GM18907 (cell line): ENCODE measurements around the gene TRAF2.
A peak's percentile ranks its signal among the peaks of the same experiment; 100 is the strongest.
"Not testable (repeated sequence)": the region's sequence is repeated elsewhere in the genome, so short reads cannot be mapped to it uniquely, and the experiment has no call there.

ENCODE experiments used
- ATAC-seq: cut with Tn5 transposase; IDR thresholded peaks from one replicate; pipeline ENCODE4 v1.9.1; 2021; ENCODE audit warnings: mild to moderate bottlenecking, moderate library complexity; ENCODE audit not compliant: unreplicated experiment

The TRAF2 gene, protein sequence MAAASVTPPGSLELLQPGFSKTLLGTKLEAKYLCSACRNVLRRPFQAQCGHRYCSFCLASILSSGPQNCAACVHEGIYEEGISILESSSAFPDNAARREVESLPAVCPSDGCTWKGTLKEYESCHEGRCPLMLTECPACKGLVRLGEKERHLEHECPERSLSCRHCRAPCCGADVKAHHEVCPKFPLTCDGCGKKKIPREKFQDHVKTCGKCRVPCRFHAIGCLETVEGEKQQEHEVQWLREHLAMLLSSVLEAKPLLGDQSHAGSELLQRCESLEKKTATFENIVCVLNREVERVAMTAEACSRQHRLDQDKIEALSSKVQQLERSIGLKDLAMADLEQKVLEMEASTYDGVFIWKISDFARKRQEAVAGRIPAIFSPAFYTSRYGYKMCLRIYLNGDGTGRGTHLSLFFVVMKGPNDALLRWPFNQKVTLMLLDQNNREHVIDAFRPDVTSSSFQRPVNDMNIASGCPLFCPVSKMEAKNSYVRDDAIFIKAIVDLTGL

GRCh38 chr9:136885950-136886578 is at the start of gene TRAF2:
TSS of gene TRAF2 (plus strand) at chr9:136886516. CDS start at chr9:136898741, 12,225 bp downstream.
- ATAC-seq: peak; percentile 77

- ATAC-seq: no peak
Measured at GRCh38 chr9:136837146-136837855, 49.0 kb upstream of the TRAF2 start.

DNA sequence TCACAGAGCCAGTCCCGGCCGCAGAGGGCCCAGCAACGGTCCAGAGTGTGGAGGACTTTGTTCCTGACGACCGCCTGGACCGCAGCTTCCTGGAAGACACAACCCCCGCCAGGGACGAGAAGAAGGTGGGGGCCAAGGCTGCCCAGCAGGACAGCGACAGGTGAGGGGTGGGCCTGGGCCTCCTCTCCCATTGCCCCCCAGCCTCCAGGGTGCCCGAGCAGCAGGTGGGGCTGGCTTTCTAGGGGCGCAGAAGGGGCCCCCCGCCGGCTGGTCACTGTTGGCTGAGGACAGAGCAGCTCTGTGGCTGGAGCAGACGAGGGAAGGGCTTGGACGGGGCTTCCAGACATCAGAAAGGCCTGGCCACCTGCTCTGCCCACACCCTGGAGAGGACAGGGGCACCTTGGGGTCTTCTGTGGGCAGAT is 48.4 kb upstream of the TRAF2 start:
- ATAC-seq: not testable (repeated sequence)

DNA sequence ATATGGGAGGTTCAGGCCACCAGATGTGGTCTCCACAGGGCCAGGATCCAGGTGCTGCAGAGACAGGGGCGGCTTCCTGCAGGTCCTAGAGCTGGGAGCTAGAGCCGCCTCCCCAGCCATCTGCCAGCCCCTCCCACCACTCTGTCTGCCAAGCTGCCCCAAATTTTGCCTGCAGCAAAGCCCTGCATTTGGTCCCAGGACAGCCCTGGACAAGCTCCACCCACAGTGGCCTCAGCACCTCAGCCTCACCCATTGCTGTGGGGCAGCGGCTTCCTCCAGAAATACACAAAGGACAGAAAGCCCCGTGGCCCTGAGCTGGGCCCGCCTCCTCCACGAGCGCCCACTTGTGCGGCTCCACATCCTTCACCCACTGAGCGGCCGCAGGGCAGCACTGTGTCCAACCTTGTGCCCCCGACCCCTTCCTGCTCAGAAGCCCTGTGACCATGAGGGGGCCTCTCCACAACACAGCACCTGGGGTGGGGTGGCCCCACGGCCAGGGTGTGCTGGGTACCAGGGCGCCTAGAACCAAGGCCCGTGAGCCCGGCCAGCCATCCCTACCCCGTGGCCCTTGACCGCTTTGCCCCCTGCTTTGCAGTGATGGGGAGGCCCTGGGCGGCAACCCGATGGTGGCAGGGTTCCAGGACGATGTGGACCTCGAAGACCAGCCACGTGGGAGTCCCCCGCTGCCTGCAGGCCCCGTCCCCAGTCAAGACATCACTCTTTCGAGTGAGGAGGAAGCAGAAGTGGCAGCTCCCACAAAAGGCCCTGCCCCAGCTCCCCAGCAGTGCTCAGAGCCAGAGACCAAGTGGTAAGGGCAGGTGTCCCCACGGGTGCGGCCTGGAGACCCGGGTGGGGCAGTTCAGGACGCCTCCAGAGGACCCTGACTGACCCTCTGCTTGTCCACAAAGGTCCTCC is 47.7 kb upstream of the TRAF2 start:
- ATAC-seq: no peak

DNA sequence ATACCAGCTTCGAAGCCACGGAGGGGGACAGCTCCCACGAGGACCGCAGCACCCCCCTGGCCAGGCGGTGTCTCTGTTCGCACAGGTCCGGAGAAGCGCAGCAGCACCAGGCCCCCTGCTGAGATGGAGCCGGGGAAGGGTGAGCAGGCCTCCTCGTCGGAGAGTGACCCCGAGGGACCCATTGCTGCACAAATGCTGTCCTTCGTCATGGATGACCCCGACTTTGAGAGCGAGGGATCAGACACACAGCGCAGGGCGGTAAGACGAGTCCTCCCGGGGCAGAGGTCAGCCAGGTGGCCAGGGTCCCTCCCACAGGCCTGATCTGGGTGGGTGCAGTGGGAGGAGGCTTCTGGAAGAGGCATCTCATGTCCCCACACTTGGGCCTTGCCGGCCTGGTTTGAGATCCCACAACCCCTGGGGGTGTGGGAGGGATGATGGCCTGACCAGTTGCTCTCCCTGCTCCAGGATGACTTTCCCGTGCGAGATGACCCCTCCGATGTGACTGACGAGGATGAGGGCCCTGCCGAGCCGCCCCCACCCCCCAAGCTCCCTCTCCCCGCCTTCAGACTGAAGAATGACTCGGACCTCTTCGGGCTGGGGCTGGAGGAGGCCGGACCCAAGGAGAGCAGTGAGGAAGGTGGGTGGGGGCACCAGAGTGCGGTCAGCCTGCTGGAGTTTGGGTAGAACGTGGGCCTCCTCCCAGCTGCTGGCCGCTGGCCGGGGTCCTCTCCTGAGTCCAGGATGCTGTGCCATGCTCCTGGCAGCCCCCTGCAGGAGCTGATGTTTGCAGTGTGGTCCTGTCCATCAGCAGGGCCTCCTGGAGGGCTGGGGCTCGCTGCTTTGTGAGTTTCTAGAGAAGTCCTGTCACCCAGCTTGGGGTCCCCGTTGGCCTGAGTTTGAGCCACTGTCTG is 46.8 kb upstream of the TRAF2 start:
- no peak for ATAC-seq

GRCh38 chr9:136840140-136840876 is 46.0 kb upstream of the TRAF2 start:
- ATAC-seq: no peak

- no peak for ATAC-seq
Measured at GRCh38 chr9:136840877-136841645, 45.3 kb upstream of the TRAF2 start.

DNA sequence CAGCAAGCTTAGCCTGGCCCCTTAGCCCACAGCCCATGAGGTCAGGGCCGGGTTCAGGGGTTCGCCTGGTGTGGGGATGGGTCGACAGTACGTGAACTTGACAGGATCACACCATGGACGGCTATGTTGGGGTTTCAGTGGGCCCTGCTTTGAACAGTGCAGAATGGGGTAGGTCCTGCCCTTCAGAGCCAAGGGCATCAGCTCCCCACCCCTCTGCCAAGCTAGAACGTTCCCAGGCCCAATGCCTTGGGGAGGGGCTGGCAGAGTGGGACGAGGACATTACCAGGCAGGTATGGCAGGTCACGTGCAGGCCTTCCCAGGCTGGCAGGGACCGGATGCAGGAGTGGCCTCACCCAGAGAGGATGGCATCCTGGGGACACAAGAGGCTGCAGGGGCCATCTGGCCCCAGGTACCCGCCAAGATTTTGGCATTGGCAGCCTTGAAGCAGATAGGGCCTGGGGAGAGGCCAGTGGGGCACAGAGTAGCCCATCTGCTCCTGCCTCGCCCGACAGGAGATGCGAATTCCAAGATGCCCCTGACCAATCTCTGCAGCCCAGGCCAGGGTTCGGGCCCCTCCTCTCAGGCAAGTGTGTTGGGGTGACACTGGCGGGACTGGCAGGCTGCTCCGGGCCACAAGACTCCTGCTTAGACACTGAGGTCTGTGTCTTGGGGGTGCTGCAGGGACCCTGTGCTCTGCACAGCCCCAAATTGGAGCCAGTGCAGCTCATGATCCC is 44.5 kb upstream of the TRAF2 start:
- ATAC-seq: not testable (repeated sequence)

DNA sequence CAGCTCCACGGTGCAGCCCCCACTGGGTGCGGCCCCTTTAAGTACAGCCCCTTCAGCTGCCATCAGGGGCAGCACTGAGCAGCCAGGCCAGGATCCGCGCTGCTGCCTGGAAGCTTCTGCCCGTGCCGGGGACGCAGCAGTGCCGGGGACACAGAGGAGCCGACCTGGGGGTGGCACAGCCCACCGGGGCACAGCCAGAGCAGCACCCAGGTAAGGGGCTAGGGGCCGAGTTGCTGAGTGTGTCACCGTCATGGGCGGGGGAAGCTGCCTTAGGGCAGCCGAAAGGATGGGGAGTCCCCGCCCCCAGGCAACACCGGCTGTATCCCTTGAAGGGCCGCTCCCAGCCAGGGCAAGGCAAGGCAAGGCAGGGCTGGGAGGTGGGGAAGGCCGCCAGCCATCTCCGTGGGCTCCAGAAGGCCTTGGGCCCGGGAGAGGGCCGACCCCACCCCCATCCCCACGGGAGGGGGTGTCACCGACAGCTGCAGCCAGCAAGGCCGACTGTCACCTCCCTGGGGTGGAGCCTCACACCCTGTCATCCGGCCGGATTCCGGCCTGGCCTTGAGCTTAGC is 43.9 kb upstream of the TRAF2 start, which contains the start of gene AJM1:
Gene AJM1, plus strand, starts transcription at position 99 of the 569 bp plus-strand sequence. CDS start 1,937 bp downstream, outside the sequence.
- ATAC-seq: peak; percentile 70

GRCh38 chr9:136843159-136843800 is 43.0 kb upstream of the TRAF2 start:
- ATAC-seq: not testable (repeated sequence)

- not testable (repeated sequence) for ATAC-seq
Measured at GRCh38 chr9:136843801-136844740, 42.2 kb upstream of the TRAF2 start.

GRCh38 chr9:136844761-136845464 is 41.4 kb upstream of the TRAF2 start:
- no peak for ATAC-seq

- ATAC-seq: no peak
Measured at GRCh38 chr9:136845465-136846260, 40.7 kb upstream of the TRAF2 start.
